ENCODE results near the gene KRTAP10-12.

The KRTAP10-12 gene

DNA sequence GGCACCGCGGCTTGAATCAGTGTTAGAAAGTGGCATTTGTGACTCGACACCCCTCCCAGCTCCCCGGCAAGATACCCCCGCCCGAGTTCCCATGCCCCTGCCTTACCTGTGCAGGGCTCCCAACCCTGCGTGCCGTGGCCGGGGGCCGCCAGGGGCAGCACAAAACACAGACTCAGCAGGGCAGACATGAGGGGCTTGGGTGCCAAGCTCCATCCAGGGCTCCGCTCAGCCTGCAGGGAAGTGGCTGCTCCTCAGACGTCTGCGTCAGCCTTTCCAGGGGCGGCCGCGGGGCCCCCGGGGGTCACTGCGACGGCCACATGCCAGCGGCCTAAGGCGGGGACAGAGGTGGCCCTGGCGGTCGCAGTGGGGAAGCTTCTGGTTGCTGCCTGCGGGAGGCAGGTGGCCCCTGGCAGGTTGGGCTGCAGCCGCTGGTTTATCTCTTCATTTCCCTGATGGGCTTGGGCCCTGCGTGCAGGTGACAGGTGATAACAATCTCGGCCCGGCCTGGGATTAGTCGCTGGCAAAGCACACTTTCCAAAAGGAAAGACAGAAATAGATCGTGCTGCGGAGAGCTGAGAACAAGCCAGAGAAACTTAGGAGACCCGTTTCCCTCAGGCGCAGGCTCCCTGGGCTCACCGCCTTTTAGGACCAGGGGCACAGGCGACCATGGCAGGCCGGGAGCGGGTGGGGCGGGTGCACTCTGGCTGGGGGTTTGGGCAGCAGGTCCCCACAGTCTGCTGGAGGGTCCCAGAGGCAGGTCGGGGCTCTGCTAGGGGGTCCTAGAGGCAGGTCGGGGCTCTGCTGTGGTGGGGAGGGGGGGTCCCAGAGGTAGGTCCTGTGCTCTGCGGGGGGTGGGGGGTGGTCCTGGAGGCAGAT lies 14.6 kb downstream of the KRTAP10-12 start, which contains the start of gene TSPEAR:
Gene TSPEAR (minus strand): TSS at position 246 of the 876 bp plus-strand sequence. CDS start 58 bp downstream, at position 188.
- no peak for DNase-seq (ENCODE audit: low read depth in 2 of 2)

DNA sequence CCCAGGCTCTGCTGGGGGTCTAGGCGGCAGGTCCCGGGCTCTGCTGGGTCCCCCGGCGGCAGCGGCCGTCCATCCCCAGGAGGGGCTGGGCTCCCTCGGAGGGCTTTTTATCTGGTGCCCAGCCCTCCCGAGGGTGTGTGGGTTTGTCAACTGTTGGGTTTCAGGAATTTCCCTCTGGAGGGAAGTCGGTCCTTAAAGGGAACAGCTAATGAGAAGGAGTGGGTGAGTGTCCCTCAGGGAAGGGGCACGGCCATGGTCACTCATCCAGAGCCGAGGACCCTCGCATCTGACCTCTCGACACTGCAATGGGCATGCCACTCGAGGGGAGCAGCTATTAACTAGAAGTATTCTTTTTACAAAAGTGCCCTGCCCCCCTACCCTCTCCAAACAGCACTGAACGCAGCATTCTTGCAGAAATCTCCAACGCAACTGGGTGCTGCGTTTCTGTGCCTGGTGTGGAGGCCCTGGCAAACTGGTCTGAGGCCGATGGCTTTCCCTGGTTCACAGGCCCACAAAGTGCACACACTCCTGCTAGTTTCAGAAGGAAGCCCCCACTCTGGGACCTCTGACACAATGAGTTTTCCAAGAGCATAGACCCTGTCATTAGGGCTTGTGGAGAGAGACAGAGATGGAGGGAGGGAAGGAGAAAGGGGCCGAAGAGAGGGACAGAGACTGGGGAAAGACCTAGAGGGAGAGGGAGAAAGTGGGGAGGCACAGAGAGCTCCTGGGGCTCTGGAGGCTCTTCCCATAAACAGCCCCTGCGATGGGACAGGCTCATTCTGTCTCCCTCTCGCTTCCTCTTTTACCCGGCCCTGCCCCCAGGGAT lies 15.4 kb downstream of the KRTAP10-12 start:
- no peak for DNase-seq (ENCODE audit: low read depth in 2 of 2)

DNA sequence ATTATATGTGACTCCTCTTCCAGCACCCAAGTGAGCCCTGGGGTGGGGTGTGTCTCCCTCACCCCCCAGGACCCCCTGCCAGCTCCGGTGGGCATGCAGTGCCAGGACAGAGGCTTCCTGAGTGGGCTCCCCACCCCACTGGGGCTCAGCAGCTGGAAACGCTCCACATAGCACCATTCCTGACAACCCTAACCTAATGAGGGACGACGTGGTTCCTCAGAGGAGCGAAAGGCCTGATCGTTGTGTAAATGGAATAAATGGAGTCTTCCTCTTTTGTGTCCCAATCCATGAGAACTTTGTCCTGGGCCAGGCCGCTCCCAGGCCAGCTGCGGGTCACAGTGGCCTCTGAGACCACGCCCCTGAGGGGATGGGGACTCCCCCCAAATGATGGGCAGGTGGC lies 16.2 kb downstream of the KRTAP10-12 start:
- no peak for DNase-seq (ENCODE audit: low read depth in 2 of 2)

DNA sequence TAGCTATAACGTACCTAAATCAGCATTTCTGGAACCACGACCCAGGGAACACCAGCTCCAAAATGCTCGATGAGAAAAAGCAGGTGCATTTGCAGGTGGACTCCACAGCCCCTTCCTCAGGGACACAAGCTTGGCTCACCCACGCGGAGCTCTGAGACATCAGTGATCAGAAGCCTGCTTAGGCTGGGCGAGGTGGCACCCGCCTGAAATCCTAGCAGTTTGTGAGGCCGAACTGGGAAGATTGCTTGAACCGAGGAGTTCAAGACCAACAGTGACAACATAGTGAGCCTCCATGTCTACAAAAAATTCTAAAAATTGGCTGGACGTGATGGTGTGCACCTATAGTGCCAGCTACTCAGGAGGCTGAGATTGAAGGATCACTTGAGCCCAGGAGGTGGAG lies 16.9 kb downstream of the KRTAP10-12 start:
- DNase-seq (ENCODE audit: low read depth in 2 of 2), result no peak

DNA sequence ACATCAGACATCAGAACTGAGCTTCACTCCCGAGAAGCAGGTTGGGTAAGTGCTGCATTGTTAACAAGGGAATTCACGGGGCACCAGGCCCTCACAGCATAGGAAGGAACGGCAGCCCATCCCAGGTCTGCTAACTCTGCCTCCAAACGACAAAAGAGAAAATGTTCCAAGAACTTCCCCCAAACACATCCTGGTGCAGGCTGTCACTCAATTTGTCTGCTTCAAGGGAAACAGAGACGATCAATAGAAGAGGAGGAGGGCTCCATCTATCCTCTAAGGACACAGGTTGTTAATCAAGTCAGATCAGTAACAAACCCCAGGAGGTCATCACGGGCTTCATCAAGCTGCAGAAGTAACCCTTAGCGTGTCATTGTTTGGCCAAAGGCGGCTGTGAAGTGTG lies 17.9 kb downstream of the KRTAP10-12 start:
- no peak for DNase-seq (ENCODE audit: low read depth in 2 of 2)

DNA sequence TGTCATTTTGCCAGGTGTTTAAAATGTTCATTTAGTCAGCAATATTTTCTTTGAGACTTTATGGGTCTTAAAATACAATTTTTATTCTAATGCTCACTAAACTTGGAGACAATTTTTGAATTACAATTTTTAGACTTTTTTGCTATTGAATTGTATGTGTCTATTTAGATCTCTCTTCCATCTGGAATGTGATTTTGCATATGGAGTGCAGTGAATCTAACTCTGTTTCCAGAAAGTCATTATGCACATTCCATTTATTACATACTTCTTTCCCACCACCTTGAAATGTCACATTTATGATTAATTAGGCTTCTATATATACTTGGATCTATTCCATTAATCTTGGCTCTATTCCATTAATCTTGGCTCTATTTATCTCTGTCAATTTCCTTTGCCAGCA lies 20.0 kb downstream of the KRTAP10-12 start:
- no peak for DNase-seq (ENCODE audit: low read depth in 2 of 2)

DNA sequence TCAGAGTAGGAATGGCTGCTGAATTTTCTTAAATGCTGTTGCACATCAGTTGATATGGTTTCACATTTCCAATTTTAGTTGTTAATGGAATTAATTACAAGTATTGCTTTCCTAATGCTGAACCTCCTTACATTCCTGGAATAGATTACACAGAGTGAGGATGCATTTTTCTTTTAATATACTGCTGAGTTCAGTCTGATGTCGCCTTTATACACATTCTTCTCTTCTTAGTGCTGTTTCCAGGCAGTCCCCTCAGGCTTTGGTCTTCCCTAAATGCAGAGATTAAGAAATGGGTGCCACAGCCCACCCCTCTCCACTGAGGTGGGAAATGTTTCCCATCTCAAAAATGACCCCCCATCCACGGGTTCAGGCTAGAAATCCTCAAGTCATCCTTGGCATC lies 21.1 kb downstream of the KRTAP10-12 start:
- no peak for DNase-seq (ENCODE audit: low read depth in 2 of 2)

DNA sequence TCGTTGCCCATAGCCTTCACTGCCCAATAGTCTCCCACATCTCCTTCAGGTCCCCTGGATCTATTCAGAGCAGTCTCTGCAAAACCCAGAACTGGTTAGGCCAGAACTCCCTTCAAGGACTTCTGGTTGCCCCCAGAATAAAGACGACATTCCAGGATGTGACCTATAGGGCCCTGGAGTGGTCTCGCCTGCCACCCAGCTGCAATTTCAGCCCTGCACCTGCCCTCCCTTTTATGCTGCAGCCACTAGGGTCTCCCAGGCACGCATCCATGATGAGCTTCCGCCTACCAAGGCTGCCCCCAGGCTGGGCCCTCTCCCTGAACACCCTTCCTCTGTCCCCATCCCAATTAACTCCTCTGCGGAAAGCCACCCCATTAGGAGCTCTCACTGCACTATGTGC lies 21.6 kb downstream of the KRTAP10-12 start:
- no peak for DNase-seq (ENCODE audit: low read depth in 2 of 2)

DNA sequence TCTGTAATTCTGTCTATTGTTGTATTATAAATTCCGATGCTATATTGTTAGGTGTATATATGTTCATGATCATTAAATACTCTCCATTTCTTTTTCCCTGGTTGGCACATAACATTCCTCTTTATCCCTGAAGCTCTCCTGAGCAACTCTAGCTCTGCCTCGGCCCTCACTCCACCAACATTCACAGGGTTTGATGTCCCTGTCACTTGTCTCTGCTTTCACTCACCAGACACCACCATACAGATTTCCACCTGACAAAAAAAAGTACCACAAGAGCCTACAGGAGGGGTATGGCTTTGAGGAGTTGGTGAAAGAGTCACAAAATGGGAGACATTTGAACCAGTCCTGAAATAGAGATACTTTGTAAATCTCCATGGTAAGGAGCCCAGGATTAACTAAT lies 23.2 kb downstream of the KRTAP10-12 start:
- no peak for DNase-seq (ENCODE audit: low read depth in 2 of 2)

DNA sequence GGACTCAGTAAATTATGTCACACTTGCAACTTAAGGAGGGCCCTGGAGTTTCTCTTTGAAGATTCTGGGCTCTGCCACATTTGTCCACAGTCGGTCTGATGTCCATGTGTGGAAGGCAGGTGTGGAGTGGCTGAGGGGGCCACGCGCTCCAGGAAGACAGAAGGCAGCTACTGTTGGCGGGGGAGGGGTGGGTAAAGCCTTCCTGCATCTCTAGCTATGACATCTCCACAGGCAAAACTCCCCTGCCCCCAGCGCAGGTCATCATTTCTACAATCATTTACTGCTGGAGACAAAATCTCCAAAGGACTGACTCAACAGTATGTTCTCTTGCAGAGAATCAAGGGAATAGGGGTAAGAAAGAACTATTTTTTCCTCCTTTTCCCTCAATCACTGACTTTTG lies 25.8 kb downstream of the KRTAP10-12 start:
- DNase-seq (ENCODE audit: low read depth in 2 of 2), result no peak

DNA sequence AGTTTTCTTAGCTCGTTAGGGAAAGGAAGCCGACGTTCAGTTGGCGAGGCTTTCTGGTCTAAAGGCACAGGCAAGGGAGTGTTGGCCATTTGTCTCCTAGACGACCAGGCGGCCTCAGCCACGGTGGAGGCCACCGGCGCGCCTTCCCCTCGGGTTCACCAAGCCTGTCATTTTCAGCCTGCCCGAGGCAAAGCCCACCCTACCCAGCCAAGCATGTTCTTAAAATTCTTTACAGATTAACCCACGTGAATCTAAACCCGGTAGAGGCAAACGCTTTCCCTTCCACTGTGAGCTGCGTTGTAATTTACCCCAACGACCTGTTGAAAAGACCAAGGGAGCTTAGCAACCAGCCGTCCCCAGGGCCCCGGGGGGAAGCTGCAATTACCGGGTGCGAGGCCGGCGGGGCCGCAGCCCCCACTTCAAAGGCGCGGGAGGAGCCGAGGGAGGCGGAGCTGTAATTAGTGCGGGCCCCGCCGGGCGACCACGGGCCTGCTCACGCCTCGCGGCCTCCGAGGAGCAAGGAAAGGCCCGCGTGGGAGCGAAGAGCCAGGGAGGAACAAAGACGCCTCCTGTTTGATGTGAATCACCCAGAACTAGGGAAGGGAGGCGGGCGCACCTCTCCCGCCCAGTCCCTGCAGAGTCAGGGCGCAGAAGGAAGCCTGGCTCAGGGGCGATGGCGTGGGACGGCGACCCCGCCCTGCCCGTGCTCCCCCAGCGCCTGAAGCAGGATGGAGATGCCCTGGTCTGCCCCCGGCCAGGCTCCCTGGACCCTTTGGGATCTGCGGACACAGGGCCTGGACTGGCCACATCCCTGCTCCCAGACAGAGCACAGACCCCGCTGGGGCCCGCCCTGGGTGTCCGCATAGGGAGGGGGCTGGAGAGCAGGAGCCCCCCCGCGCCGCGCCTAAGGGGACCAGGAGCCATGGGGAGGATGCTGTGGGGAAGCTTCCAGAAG lies 26.5 kb downstream of the KRTAP10-12 start:
- DNase-seq (ENCODE audit: low read depth in 2 of 2), result no peak

DNA sequence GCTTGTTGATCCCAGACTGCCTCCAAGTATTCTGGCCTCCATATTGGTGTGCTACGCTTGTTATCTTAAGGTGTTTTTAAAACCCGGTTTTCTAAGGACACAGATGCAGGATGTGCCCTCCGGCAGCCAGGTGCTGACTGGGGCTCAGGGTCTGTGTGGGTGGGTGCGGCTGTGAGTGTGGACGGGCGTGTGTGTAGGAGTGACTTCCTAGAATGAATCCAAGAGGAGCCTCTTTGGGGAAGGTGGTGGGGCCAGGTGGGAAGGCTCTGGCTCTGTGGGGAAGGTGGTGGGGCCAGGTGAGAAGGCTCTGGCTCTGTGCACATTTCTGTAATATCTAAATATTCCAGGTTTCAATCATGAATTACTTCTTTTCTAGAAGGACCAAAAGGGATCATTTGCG lies 27.2 kb downstream of the KRTAP10-12 start:
- DNase-seq (ENCODE audit: low read depth in 2 of 2), result no peak

DNA sequence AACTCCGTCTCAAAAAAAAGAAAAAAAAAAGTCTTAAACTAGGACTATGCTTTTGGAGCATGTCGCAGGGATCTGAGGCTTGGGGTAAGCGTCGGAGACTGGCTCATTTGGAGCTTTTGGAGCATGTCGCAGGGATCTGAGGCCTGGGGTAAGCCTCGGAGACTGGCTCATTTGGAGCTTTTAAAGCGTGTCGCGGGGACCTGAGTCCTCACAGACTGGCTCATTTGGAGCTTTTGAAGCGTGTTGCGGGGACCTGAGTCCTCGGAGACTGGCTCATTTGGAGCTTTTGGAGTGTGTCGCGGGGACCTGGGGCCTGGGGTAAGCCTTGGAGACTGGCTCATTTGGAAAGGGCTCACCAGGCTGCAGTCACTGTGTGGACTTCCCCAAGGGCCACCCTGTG lies 28.0 kb downstream of the KRTAP10-12 start:
- no peak for DNase-seq (ENCODE audit: low read depth in 2 of 2)

DNA sequence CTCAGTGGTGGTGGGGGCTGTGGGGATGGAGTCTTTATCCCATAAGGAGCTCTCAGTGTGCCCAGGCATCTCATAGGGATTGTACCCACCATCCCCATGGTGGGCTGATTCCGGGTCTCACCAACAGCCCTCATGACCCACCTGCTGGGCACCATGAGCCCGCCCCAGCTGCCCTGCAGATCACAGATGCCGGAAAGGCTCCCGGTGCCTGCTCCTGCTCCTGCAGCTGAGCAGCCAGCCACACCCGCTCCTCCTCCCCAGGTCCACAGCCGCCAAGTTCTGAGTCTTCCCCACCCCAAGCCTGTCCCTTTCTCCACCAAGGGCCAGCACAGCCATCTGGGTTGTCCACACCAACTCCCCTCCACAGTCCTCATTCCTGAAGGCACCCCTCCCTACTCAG lies 29.9 kb downstream of the KRTAP10-12 start:
- DNase-seq (ENCODE audit: low read depth in 2 of 2), result no peak

DNA sequence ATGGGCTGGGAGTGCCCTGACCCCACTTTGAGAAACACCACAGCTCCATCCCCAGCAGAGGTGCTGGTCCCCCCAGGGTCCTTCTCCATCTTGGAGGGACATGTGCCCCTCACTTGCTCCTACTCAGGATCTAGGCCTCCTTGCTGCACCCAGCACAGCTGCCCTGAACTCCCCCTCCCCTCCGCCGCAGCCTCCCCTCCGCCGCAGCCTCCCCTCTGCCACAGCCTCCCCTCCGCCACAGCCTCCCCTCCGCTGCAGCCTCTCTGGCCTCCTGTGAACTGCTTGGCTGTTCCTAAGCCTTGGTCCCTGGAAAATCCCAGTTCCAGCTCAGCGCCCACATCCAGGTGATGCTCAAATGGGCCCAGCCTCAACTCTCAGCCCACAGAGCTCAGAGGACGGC lies 30.3 kb downstream of the KRTAP10-12 start:
- DNase-seq (ENCODE audit: low read depth in 2 of 2), result no peak

DNA sequence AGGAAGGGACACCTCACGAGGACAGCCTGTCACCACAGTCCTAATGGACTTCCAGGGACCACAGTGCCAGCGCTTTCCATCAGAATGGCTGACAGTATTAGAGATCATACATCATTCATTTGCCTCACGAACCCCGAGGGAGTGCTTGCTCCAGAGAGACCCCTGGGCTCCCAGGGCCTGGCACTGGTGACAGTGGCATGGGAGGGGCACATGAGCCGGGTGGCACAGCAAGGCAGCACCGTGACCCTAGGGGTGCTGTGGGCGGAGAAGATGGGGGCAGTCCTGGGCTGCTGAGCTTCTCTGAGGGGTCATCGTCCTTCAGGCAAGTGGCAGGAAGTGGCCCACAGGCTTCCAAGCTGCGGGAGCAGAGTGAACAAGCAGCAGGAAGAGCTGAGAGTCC lies 30.8 kb downstream of the KRTAP10-12 start:
- DNase-seq (ENCODE audit: low read depth in 2 of 2), result no peak

DNA sequence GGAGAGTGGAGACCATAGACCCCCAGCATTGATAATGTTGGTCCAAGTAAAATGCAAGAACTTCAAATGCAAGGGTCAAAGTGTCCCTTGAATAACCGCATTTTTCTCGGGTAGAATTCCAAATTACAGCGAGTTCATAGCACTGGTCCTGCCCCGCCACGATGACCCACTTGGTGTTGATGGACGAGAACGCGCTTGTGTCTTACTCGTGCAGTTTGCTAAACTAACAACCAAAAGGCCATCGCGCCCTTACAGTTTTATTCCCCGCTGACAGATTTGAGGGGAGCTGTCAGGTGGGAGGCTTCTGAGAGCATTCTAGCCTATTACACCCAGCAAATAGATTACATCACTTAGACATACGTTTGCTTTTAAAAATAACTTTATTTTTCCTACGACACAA lies 31.7 kb downstream of the KRTAP10-12 start:
- DNase-seq (ENCODE audit: low read depth in 2 of 2), result no peak

DNA sequence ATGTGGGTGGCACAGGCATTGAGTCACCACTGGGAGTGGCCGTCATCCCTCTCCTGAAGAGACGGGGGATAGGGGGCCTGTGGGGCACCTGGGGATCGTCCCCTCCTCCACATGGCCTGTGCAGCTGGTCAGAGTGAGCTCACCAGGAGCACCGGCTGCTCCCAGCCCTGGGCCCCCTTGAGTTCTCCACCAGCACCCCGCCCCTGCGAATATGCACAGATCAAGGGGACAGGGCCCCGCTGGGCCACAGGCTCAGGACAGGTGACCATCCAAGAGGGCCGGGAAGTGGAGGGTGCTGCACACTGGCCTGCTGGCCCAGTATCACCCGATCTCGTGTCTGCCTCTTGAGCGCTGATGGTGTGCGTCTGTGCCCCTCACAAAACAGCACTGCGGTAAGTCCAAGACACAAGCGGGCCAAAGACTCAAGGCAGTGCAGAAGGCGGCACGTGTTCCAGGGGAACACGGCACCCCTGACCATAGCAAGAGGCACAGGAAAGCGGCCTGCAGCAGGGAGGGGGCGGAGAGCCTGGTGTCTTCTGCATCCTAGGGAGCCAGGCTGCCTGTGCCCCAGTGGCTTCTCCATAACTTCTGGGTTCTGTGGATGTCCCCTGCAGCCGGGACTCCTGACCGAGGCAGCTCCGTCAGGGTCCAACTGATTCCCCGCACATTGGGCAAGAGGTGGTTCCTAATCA lies 32.5 kb downstream of the KRTAP10-12 start:
- no peak for DNase-seq (ENCODE audit: low read depth in 2 of 2)

DNA sequence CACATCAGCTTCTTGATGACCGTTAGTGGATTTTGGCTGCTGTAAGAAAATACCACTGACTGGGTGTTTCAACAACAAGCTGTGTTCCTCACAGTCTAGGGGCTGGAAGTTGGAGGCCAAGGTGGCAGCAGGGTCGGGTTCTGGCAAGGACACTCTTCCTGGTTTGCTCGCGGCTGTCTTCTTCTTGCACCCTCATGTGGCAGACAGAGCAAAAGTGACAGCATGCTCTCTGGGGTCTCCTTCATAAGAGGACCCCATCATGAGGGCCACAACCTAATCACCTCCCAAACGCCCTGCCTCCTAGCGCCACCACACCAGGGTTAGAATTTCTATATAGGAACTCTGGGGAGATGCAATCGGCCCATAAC lies 33.0 kb downstream of the KRTAP10-12 start:
- DNase-seq (ENCODE audit: low read depth in 2 of 2), result no peak

DNA sequence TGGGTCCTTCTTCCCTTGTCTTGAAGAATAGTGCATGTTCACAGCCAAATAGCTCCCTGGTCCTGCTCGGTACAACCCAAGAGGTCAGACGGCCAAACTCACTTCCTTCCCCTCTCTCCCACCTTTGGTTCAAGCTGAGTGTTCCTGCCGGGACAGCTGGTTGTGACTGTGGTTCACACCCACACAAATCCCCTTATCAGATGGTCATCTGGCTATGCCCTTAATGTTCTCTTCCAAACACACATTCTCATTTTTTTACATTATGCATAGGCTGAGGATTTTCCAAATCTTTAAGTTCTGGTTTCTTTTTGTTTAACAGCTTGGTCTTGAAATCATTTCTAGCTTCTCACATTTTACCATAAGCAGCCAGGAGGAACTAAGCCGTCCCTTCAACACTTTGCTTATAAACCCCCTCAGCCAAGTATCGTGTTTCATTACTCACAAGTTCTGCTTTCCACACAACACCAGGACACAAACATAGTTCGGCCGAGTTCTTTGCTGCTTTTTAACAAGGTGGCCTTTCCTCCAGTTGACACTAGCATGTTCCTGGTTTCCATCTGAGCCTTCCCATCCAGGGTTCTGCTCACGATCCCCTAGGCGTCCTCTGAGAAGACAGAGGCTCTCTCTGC lies 34.1 kb downstream of the KRTAP10-12 start:
- no peak for DNase-seq (ENCODE audit: low read depth in 2 of 2)

DNA sequence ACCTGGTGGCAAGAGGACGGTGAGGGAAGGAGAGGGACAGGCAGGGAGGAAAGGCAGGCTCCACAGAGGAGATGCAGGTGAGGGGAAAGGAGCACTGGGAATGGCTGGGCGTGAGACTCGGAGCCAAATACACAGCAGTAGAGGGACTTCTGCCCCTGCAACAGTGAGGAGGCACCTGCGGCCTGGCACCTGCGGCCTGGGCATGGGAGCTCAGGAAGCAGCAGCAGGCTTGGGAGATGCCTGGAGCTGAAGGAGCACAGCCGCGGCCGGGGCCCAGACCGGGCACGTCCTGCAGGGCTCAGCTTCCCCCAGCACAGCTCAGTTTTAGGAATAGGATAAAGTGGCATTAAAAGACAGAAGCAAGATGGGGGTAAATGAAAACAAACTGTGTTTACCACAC lies 35.3 kb downstream of the KRTAP10-12 start:
- DNase-seq (ENCODE audit: low read depth in 2 of 2), result no peak
